Gastrocnemius medialis (tissue), 4 donors: ENCODE data around the gene THAP4.

Source experiments
- POLR2A ChIP-seq, 2 donors: fragments of 450-650 bp; IDR thresholded peaks; one replicate each; pipeline ENCODE4 v1.6.1; 2017; ENCODE audit warnings: antibody characterized with exemption in 2 of 2, mild to moderate bottlenecking in 2 of 2, moderate library complexity in 2 of 2
- TF ChIP-seq, protein P1 (sequence below), 5 experiments: fragments of 450-650 bp in 3 of 5; fragments of 200-600 bp in 2 of 5; sonication (generic) in 2 of 5; IDR thresholded peaks in 4 of 5; conservative IDR thresholded peaks in 1 of 5; 1 replicate in 4 of 5; 2 replicates in 1 of 5; pipeline ENCODE4 v1.5.1; 2016 to 2019; ENCODE audit warnings: antibody characterized with exemption in 5 of 5, mild to moderate bottlenecking in 3 of 5, moderate library complexity in 3 of 5

DNA sequence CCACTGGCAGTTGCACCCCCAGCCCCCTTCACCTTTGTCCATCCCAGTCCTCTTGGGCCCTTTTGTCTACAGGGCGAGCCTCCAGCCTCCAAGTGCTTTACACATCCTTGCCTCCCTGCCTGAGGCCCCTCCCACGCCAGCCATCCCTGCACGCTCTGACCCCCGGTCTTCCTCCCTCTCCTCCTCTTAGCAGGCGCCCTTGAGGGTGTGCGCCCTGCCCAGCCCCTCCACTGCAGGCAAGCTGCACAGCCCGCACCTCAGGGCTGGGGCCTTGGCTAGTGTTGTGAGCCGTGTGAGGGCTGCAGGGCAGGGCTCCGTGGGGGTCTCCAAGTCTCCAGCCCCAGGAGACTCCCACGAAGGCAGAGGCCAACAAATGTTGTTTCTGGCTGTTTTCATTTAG lies 71.5 kb downstream of the THAP4 start:
- TF ChIP-seq, protein P1, sequence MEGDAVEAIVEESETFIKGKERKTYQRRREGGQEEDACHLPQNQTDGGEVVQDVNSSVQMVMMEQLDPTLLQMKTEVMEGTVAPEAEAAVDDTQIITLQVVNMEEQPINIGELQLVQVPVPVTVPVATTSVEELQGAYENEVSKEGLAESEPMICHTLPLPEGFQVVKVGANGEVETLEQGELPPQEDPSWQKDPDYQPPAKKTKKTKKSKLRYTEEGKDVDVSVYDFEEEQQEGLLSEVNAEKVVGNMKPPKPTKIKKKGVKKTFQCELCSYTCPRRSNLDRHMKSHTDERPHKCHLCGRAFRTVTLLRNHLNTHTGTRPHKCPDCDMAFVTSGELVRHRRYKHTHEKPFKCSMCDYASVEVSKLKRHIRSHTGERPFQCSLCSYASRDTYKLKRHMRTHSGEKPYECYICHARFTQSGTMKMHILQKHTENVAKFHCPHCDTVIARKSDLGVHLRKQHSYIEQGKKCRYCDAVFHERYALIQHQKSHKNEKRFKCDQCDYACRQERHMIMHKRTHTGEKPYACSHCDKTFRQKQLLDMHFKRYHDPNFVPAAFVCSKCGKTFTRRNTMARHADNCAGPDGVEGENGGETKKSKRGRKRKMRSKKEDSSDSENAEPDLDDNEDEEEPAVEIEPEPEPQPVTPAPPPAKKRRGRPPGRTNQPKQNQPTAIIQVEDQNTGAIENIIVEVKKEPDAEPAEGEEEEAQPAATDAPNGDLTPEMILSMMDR (IDR thresholded peaks at IDR 0.05 in 4 of 5, conservative IDR thresholded peaks at IDR 0.05 in 1 of 5): no peak
- TF ChIP-seq POLR2A (IDR thresholded peaks at IDR 0.05): no peak
